OCI-LY1 (cell line): ENCODE data around the gene SGSM1.

Experiments
- H2AFZ ChIP-seq: fragments of 200-600 bp; sonication (generic), shearing (Covaris generic); 2 replicates; pipeline ENCODE4 v1.6.0; 2014; ENCODE audit warnings: antibody characterized with exemption, mild to moderate bottlenecking, low read length
- H3F3A ChIP-seq: fragments of 200-600 bp; sonication (generic), shearing (Covaris generic); 2 replicates; pipeline ENCODE4 v1.6.0; 2014; ENCODE audit warnings: mild to moderate bottlenecking, antibody characterized with exemption, low read length, moderate library complexity; ENCODE audit not compliant: insufficient read depth
- H3K27ac ChIP-seq: fragments of 200-600 bp; sonication (generic); 2 replicates; pipeline ENCODE4 v1.5.1; 2014; ENCODE audit warnings: low read length, mixed run types, mild to moderate bottlenecking, low read depth; ENCODE audit not compliant: poor library complexity, severe bottlenecking
- H3K27me3 ChIP-seq: fragments of 200-600 bp; sonication (generic); 2 replicates; pipeline ENCODE4 v1.6.0; 2014; ENCODE audit warnings: antibody characterized with exemption, mild to moderate bottlenecking, low read length, moderate library complexity; ENCODE audit not compliant: insufficient read depth
- H3K36me3 ChIP-seq: fragments of 200-600 bp; sonication (generic); 2 replicates; pipeline ENCODE4 v1.6.1; 2014; ENCODE audit warnings: mild to moderate bottlenecking, antibody characterized with exemption, low read length, moderate library complexity, mixed read lengths; ENCODE audit not compliant: insufficient read depth
- H3K4me1 ChIP-seq: fragments of 200-600 bp; sonication (generic); 2 replicates; pipeline ENCODE4 v1.5.1; 2014; ENCODE audit warnings: mild to moderate bottlenecking, low read length, moderate library complexity; ENCODE audit not compliant: insufficient read depth, severe bottlenecking
- H3K4me2 ChIP-seq: fragments of 200-600 bp; sonication (generic), shearing (Covaris generic); 2 replicates; pipeline ENCODE4 v1.6.1; 2014; ENCODE audit warnings: low read length
- H3K4me3 ChIP-seq: fragments of 200-600 bp; sonication (generic); 2 replicates; pipeline ENCODE4 v1.5.1; 2014; ENCODE audit warnings: low read length, low read depth, mild to moderate bottlenecking, mixed read lengths; ENCODE audit not compliant: poor library complexity, severe bottlenecking
- H3K79me2 ChIP-seq: fragments of 200-600 bp; shearing (Covaris generic); 2 replicates; pipeline ENCODE4 v1.6.1; 2016; ENCODE audit warnings: mixed run types, low read length, mixed read lengths; ENCODE audit not compliant: insufficient read depth
- H3K9ac ChIP-seq: fragments of 200-600 bp; sonication (generic), shearing (Covaris generic); 2 replicates; pipeline ENCODE4 v1.6.1; 2014; ENCODE audit warnings: mild to moderate bottlenecking, low read length, mixed read lengths
- H3K9me2 ChIP-seq: fragments of 200-600 bp; sonication (generic), shearing (Covaris generic); 2 replicates; pipeline ENCODE4 v1.6.1; 2014; ENCODE audit warnings: low read depth, mild to moderate bottlenecking, low read length, mixed read lengths
- H3K9me3 ChIP-seq: fragments of 200-600 bp; shearing (Covaris generic); 2 replicates; pipeline ENCODE4 v1.6.1; 2014; ENCODE audit warnings: low read length, mixed read lengths
- H4K20me1 ChIP-seq: fragments of 200-600 bp; sonication (generic), shearing (Covaris generic); 2 replicates; pipeline ENCODE4 v1.6.0; 2016; ENCODE audit warnings: mild to moderate bottlenecking, low read length; ENCODE audit not compliant: insufficient read depth
- EZH2 ChIP-seq: fragments of 200-600 bp; sonication (generic), shearing (Covaris generic); IDR thresholded peaks from 2 replicates; pipeline ENCODE4 v1.8.0; 2017; ENCODE audit warnings: borderline replicate concordance, mixed run types, mild to moderate bottlenecking, antibody characterized with exemption, low read length, moderate library complexity, mixed read lengths
- TF ChIP-seq, protein P1 (sequence below): fragments of 200-600 bp; sonication (generic), shearing (Covaris generic); IDR thresholded peaks from 2 replicates; pipeline ENCODE4 v1.5.1; 2017; ENCODE audit warnings: mild to moderate bottlenecking, antibody characterized with exemption, low read length, moderate library complexity, mixed read lengths

SGSM1 gene

DNA sequence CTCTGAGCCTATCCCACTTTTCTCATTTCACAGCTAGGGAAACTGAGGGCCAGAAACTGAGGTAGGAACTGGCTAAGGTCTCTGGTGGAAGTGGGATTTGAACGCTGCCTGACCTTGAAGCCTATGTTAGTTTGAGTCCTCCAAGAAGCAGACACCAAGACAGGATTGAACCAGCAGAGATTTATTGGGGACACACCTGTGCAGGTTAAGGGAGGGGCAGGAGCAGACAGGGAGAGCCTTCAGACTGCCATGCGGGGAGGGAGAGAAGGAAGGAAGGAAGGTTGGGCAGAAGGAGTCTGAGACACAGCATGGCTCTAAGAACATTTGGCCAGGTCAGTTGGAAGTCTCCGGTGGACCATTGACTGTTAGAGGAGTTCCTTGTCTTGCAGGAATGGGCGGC, 59.5 kb downstream of the SGSM1 start:
- Histone ChIP-seq H3K4me1 (no peaks in the 10 kb centered on the region), H3K4me3 (no peak overlapping the region), H3K27ac (no peak overlapping the region), H3K9me3 (no peaks in the 10 kb centered on the region), H3K27me3 (no peaks in the 10 kb centered on the region), H3K4me2 (no peak overlapping the region), H4K20me1 (no peaks in the 10 kb centered on the region), H3K36me3 (no peaks in the 10 kb centered on the region), H3K9me2 (no peaks in the 10 kb centered on the region), H3K9ac (no peak overlapping the region), H2AFZ (no peak overlapping the region), H3K79me2 (no peaks in the 10 kb centered on the region), H3F3A (no peaks in the 10 kb centered on the region)
- TF ChIP-seq, protein P1, sequence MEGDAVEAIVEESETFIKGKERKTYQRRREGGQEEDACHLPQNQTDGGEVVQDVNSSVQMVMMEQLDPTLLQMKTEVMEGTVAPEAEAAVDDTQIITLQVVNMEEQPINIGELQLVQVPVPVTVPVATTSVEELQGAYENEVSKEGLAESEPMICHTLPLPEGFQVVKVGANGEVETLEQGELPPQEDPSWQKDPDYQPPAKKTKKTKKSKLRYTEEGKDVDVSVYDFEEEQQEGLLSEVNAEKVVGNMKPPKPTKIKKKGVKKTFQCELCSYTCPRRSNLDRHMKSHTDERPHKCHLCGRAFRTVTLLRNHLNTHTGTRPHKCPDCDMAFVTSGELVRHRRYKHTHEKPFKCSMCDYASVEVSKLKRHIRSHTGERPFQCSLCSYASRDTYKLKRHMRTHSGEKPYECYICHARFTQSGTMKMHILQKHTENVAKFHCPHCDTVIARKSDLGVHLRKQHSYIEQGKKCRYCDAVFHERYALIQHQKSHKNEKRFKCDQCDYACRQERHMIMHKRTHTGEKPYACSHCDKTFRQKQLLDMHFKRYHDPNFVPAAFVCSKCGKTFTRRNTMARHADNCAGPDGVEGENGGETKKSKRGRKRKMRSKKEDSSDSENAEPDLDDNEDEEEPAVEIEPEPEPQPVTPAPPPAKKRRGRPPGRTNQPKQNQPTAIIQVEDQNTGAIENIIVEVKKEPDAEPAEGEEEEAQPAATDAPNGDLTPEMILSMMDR = no peak
- TF ChIP-seq EZH2 = no peak

DNA sequence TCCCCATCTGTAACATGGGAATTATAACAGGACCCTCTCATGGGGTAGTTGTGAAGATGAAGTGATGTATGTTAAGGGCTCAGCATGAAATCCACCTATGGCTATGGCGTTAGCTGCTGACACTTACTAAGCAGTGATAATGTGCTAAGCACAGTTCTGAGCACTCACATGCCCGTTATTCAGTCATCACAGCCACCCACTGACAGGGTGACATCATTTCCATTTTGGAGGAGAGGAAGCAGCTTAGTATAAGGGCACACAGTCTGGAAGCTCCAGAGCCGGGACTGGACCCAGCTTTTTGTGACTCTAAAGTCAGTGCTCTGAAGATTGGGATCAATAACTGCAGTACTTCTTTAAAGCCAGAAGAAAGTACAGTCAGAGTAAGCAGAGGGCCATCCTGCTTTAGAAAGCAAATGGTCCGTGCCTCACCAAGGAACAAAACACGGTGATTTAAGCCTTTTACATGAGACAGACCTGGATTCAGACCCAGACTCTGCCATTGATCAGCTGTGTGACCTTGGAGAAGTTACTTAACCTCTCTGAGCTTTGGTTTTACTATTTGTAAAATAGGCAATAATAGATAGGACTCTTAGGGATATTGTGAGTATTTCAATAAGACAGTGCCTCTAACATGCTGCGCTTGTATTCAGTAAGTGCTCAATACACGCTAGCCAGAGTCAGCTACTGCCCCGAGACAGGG, 61.5 kb downstream of the SGSM1 start:
- no peaks in the 10 kb centered on the region for H3K9me2 ChIP-seq
- H3K4me1 ChIP-seq = no peaks in the 10 kb centered on the region
- H3K4me2 ChIP-seq = no peak overlapping the region
- TF ChIP-seq, protein P1 = no peak
- no peak for TF ChIP-seq EZH2
- H3K79me2 ChIP-seq = no peaks in the 10 kb centered on the region
- H3K27me3 ChIP-seq = no peaks in the 10 kb centered on the region
- no peak overlapping the region for H3K9ac ChIP-seq
- no peaks in the 10 kb centered on the region for H4K20me1 ChIP-seq
- no peaks in the 10 kb centered on the region for H3F3A ChIP-seq
- H3K27ac ChIP-seq = no peak overlapping the region
- H2AFZ ChIP-seq = no peak overlapping the region
- no peaks in the 10 kb centered on the region for H3K9me3 ChIP-seq
- no peaks in the 10 kb centered on the region for H3K36me3 ChIP-seq
- H3K4me3 ChIP-seq = no peak overlapping the region

DNA sequence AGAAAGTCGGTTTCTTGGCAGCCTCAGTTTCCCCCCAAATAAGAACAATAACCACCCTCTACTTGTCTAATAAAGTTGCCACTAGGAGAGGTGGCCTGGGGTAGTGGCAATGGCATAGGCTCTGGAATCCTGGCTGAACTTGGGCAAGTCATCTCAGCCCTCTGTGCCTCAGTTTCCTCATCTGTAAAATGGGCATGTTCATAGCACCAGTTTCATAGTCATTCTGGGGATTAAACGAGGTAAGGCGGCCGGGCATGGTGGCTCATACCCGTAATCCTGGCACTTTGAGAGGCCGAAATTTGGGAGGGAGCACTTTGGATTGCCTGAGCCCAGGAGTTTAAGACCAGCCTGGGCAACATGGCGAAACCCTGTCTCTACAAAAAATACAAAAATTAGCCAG, 63.0 kb downstream of the SGSM1 start:
- Histone ChIP-seq H3K9me2 (no peaks in the 10 kb centered on the region), H3K4me3 (no peak overlapping the region), H3K27me3 (no peaks in the 10 kb centered on the region), H2AFZ (no peak overlapping the region), H3F3A (no peaks in the 10 kb centered on the region), H3K9me3 (no peaks in the 10 kb centered on the region), H3K36me3 (no peaks in the 10 kb centered on the region), H4K20me1 (no peaks in the 10 kb centered on the region), H3K4me2 (no peak overlapping the region), H3K27ac (no peak overlapping the region), H3K4me1 (no peaks in the 10 kb centered on the region), H3K79me2 (no peaks in the 10 kb centered on the region), H3K9ac (no peak overlapping the region)
- no peak for TF ChIP-seq EZH2
- TF ChIP-seq, protein P1 = no peak
